Middle frontal gyrus (tissue), 1 donor: ENCODE results near the gene KLK14.

Experiments
- DNase-seq: peaks from one replicate; pipeline ENCODE4 v3.0.0-alpha.2; 2015; ENCODE audit warnings: low spot score; ENCODE audit errors: extremely low spot score

The KLK14 gene

GRCh38 chr19:51047031-51047335 lies 35.7 kb downstream of the KLK14 start:
- no peak for DNase-seq

- DNase-seq = no peak
Measured at GRCh38 chr19:51044327-51044726, 38.4 kb downstream of the KLK14 start.

GRCh38 chr19:51043497-51043896 lies 39.2 kb downstream of the KLK14 start:
- no peak for DNase-seq

- DNase-seq = no peak
Measured at GRCh38 chr19:51040151-51040550, 42.5 kb downstream of the KLK14 start.

GRCh38 chr19:51036519-51036918 lies 46.2 kb downstream of the KLK14 start:
- DNase-seq = no peak

GRCh38 chr19:51034704-51035103 lies 48.0 kb downstream of the KLK14 start, which contains the start of gene KLK12:
Gene KLK12, minus strand, starts transcription at chr19:51035002. Its CDS starts 381 bp downstream, at chr19:51034621.
- DNase-seq = no peak

GRCh38 chr19:51031880-51032225 lies 50.8 kb downstream of the KLK14 start:
- no peak for DNase-seq

- DNase-seq = no peak
Measured at GRCh38 chr19:51031220-51031879, 51.3 kb downstream of the KLK14 start.

GRCh38 chr19:51030631-51031030 lies 52.1 kb downstream of the KLK14 start:
- no peak for DNase-seq

- DNase-seq = no peak
Measured at GRCh38 chr19:51029718-51030117, 53.0 kb downstream of the KLK14 start.
